Central memory CD8-positive, alpha-beta T cell (primary cell): ENCODE results near the gene OR2V2.
"Not testable (repeated sequence)": the region's sequence is repeated elsewhere in the genome, so short reads cannot be mapped to it uniquely, and the experiment has no call there.

Experiments used
- ATAC-seq: fragments of 150-1000 bp; cut with Tn5 transposase; replicated peaks from 2 replicates; pipeline ENCODE4 v1.10.0; 2022; ENCODE audit warnings: mild to moderate bottlenecking, moderate FRiP score, moderate number of reproducible peaks; ENCODE audit not compliant: poor library complexity, severe bottlenecking; ENCODE audit errors: extremely low read depth
- DNase-seq, 2 donors: peaks; one replicate each; pipeline ENCODE4 v3.0.0; 2021; ENCODE audit warnings: low spot score in 2 of 2
- H3K27ac Mint-ChIP-seq: one replicate; pipeline ENCODE4 v1.8.0; 2022; ENCODE audit warnings: low read depth, mild to moderate bottlenecking, moderate library complexity, mixed read lengths
- H3K27me3 Mint-ChIP-seq: one replicate; pipeline ENCODE4 v1.8.0; 2022; ENCODE audit warnings: mixed read lengths
- H3K36me3 Mint-ChIP-seq: one replicate; pipeline ENCODE4 v1.8.0; 2022; ENCODE audit warnings: mild to moderate bottlenecking, moderate library complexity, mixed read lengths; ENCODE audit not compliant: insufficient read depth
- H3K4me1 Mint-ChIP-seq: one replicate; pipeline ENCODE4 v1.8.0; 2022; ENCODE audit warnings: mixed read lengths
- H3K4me3 Mint-ChIP-seq: one replicate; pipeline ENCODE4 v1.8.0; 2022; ENCODE audit warnings: mild to moderate bottlenecking, moderate library complexity, mixed read lengths
- H3K9me3 Mint-ChIP-seq: one replicate; pipeline ENCODE4 v1.8.0; 2022; ENCODE audit warnings: mixed read lengths

The OR2V2 gene

DNA sequence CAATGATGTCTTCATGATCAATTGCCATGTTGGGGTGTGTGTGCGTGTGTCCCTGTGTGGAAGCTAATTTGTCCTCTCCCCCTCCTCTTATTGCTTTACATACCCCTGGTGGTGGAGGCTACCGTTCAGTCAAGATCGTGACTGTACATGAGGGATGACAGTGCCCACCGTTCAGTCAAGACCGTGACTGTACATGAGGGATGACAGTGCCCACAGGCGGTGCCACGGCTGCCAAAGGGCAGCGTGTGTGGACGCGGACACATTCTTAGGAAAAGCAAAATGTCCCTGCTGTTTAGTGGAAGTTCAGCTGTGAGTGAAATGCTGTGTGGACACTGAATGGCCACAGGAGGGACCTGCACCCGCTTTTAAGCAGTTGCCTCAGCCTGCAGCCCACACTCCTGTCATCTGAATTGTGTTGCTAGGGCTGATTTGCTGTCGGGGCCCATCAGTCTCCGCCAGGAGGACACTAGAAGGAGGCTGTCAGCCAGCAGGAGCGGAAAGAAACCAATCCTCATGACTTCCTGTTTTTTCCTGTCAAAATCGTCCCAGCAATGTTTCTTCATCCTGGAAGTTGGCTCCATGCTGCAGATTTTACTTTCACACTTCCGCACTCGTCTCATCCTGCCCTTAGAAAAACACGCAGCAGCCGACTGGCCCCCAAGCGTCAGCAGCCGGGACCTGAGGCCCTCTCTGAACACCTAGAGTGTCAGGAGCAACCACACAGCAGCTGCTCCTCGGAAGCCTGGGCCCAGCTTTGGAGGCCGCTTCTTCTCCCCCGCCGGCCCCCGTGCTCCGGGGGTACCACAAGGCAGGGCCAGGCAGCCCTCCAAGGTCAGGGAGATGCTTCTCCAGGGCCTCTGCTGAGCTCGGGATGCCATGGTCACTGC, 25.5 kb upstream of the OR2V2 start:
- no peaks in the 10 kb centered on the region for H3K4me1 Mint-ChIP-seq
- no peak overlapping the region for H3K4me3 Mint-ChIP-seq
- peaks cover 86% of the 10 kb centered on the region for H3K27me3 Mint-ChIP-seq
- no peak for ATAC-seq
- no peaks in the 10 kb centered on the region for H3K36me3 Mint-ChIP-seq
- no peak overlapping the region for H3K27ac Mint-ChIP-seq
- no peak for DNase-seq
- H3K9me3 Mint-ChIP-seq, result no peaks in the 10 kb centered on the region

DNA sequence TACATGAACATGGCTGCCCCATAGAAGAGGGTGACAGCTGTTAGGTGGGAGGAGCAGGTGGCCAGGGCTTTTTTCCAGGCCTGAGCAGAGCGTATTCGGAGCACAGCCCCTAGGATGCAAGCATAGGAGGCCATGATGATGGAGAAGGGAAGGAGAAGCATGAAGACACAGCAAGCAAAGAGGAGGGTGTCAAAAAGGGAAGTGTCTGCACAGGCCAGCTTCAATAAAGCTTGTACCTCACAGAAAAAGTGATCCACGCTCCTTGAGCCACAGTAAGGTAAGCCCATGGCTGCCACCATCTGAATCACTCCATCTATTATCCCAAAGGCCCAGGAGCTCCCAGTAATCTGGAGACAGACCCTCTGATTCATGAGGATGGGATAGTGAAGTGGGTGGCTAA, 22.9 kb upstream of the OR2V2 start:
- no peak for ATAC-seq
- Mint-ChIP-seq H3K27ac (no peak overlapping the region), H3K4me3 (no peak overlapping the region), H3K27me3 (peaks cover 83% of the 10 kb centered on the region), H3K36me3 (no peaks in the 10 kb centered on the region), H3K9me3 (no peaks in the 10 kb centered on the region), H3K4me1 (no peaks in the 10 kb centered on the region)
- DNase-seq, result no peak

DNA sequence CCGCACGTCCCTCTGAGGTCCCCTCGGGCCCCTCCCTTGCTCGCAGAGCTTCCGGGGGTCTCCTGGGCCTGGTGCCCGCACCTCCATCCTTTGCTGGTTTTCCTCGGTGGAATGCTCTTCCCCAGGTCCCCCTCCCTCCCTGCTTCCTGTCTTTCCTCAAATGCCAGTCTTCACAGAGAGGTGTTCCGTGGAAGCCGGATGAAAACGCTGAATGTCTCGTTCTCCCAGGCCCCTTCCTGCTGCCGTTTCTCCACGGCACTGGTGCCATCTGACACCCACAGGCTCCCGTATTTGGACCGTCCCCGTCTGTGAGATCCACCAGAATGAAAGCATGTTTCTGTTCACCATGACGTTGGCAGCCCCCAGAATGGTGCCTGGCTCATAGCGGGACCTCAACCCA, 20.5 kb upstream of the OR2V2 start:
- Mint-ChIP-seq H3K4me3 (no peak overlapping the region), H3K27ac (no peak overlapping the region), H3K9me3 (no peaks in the 10 kb centered on the region), H3K4me1 (no peaks in the 10 kb centered on the region), H3K27me3 (peaks cover 76% of the 10 kb centered on the region), H3K36me3 (no peaks in the 10 kb centered on the region)
- DNase-seq (no peak), ATAC-seq (no peak)

DNA sequence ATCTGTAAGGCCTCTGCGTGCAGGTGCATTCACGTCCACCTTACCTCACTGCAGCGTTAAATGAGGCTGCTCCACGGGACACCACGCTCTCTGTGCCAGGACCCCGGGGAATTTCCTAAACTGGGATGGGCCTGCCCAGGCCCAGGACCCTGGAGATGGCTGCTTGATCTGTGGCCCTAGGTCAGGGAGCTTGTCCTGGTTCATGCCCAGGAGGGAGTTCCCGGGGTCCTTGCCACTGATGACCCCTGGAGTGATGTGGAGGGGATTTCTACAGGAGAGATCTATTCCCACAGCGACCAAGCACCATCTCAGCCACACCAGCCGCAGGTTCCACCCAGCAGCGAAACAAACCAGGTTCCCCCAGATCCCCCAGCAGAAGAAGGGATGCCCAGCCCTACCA, 19.9 kb upstream of the OR2V2 start:
- no peak overlapping the region for H3K27ac Mint-ChIP-seq
- no peak for DNase-seq
- no peaks in the 10 kb centered on the region for H3K4me1 Mint-ChIP-seq
- peaks cover 76% of the 10 kb centered on the region for H3K27me3 Mint-ChIP-seq
- H3K9me3 Mint-ChIP-seq, result no peaks in the 10 kb centered on the region
- H3K4me3 Mint-ChIP-seq, result no peak overlapping the region
- ATAC-seq, result no peak
- no peaks in the 10 kb centered on the region for H3K36me3 Mint-ChIP-seq

DNA sequence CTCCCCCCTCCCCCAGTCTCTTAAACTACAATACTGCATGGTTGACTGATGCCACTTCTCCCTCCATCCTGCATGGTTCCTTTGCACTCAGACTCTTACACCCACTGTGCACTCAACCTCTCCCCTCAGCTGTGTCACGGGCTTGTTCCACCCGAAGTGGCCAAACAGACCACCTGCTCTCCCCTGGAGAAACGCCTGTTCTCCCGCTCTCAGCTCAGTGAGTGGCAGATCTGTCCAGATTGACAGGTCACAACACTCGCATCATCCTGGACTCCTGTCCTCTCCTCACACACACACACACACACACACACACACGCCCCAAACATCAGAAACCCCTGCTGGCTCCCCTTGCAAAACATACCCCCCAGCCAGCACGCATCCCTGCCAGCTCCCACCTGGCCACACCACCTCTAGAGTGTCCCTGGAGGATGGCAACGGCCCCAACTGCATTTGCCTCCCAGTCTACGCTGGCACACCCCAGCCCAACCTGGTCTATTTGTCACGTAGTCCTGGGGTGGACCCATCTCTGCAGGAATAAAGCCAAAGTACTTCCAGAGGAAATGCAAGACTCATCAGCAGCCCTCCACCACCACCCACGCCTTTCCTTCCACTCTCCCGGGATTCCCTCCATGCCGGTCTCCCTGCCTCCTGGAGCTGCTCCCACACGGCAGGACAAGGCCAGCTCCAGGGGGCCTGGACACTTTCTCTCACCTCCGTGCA, 19.3 kb upstream of the OR2V2 start:
- DNase-seq (no peak), ATAC-seq (no peak)
- H3K27me3 Mint-ChIP-seq, result peaks cover 76% of the 10 kb centered on the region
- no peak overlapping the region for H3K4me3 Mint-ChIP-seq
- H3K27ac Mint-ChIP-seq, result no peak overlapping the region
- H3K36me3 Mint-ChIP-seq, result no peaks in the 10 kb centered on the region
- H3K9me3 Mint-ChIP-seq, result no peaks in the 10 kb centered on the region
- no peaks in the 10 kb centered on the region for H3K4me1 Mint-ChIP-seq

DNA sequence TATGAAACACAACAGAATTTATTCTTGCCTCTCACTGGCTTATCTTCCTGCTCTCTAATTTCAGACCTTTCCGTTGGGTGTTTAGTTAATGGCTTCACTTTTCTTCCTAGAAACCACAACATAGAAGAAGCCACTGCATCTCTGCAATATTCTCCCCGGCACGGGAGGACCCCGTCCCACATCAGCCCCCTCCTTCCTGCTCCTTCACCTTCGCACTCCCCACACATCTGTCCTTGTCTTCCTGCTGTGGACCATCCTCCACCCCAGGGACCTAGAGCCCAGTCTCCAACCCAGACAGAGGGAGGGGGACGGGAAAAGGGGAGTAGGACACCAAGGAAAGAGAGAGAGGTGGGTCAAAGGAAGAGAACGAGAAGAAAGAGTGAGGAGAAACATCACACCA, 17.8 kb upstream of the OR2V2 start:
- Mint-ChIP-seq H3K27me3 (peaks cover 82% of the 10 kb centered on the region), H3K9me3 (no peaks in the 10 kb centered on the region), H3K4me3 (no peak overlapping the region), H3K36me3 (no peaks in the 10 kb centered on the region), H3K27ac (no peak overlapping the region), H3K4me1 (no peaks in the 10 kb centered on the region)
- DNase-seq, result no peak
- ATAC-seq, result no peak

DNA sequence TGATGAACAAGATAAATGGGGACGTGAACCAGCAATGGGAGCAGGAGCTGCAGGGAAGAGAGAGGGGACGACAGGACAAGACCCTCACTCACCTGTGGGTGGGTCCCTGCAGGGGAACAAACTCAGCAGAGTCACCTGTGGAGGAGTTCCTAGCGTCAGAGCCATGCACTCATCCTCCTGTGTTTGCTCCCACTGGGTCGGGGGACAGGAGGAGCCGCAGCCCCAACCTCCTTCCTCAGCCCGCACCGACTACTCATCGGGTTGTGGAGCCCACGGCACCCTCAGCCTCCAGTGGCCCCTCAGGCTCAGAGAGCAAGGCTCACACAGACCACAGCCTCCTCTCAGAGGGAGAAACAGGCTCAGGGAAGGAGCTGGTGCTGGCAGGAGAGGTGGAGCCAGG, 17.3 kb upstream of the OR2V2 start:
- DNase-seq, H3K27ac Mint-ChIP-seq, H3K4me3 Mint-ChIP-seq, H3K4me1 Mint-ChIP-seq, H3K9me3 Mint-ChIP-seq, ATAC-seq, H3K36me3 Mint-ChIP-seq: not testable (repeated sequence)
- peaks cover 82% of the 10 kb centered on the region for H3K27me3 Mint-ChIP-seq

DNA sequence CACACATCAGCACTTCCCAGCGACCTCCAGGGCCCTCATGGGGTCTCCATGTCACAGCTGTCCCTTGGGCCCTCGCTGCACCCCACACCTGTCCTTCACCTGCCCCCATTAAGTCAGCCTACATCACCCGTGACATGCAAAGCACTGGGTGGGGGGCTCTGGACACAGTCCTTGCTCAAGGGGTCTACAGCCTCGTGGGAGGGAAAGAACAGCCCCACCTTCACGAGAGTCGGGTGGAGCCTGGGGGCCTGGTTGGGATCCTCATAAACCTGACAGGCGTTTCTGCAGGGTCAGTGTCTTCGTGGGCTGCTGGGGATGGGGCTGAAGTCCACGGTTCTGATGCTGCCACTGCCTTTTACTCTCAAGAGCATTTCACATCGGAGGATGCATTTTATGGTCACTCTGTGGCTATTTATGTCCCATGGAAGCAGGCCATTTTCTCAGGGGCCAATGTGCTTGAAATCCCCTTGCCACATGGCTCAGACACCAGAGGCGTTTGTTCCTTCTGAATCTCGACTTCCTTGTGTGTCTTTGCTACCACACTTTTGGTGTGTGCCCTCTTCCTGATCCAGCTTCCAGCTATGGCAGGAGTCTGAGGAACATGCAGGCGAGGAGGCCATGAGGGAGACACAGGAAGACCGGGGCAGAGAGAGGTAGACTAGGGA, 16.4 kb upstream of the OR2V2 start, which contains the start of gene OR2V1:
Gene OR2V1, minus strand, starts transcription at position 338 of the 665 bp plus-strand sequence. CDS start 5,865 bp downstream, outside the sequence.
- Mint-ChIP-seq H3K4me3 (no peak within 1 kb of the TSS), H3K27ac (no peak within 1 kb of the TSS), H3K36me3 (no peaks in the 10 kb centered on the region), H3K4me1 (no peaks in the 10 kb centered on the region), H3K9me3 (no peaks in the 10 kb centered on the region), H3K27me3 (peaks cover 85% of the 10 kb centered on the region)
- no peak for DNase-seq
- no peak for ATAC-seq

DNA sequence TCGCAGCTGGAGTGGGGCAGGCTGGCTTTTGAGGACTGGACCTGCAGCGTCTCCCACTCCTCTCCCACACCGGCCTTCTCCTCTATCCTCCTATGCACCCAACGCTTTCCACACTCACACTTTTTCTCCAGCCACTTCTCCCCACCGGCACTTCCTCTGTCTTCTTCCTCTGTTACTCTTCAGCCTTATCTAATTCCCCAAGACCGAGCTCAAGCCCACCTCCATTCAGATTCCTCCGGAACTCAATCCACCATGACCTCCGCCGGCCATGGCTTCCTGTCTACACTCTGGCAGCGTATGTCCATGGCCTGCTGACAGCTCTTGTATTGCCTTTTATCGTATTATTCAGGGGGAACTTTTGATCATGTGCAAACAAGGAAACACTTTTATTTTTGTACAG, 15.9 kb upstream of the OR2V2 start:
- Mint-ChIP-seq H3K4me1 (no peaks in the 10 kb centered on the region), H3K9me3 (no peaks in the 10 kb centered on the region), H3K4me3 (no peak overlapping the region), H3K36me3 (no peaks in the 10 kb centered on the region), H3K27ac (no peak overlapping the region), H3K27me3 (peaks cover 80% of the 10 kb centered on the region)
- ATAC-seq, result no peak
- no peak for DNase-seq

DNA sequence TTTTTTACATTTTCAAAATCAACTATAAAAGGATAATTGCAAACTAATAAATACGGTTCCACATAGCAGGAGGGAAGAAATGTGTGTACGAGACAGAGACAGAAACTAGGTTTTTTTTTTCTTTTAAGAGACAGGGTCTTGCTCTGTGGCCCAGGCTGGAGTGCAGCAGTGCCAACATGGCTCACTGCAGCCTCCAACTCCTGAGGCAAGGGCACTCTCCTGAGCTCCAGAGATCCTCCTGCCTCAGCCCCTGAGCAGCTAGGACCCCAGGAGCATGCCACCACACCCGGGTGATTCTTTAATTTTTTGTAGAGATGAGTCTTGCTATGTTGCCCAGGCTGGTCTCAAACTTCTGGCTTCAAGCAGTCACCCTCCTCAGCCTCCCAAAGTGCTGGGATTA, 14.3 kb upstream of the OR2V2 start:
- Mint-ChIP-seq H3K4me3 (no peak overlapping the region), H3K27ac (no peak overlapping the region), H3K4me1 (no peaks in the 10 kb centered on the region), H3K36me3 (no peaks in the 10 kb centered on the region), H3K9me3 (no peaks in the 10 kb centered on the region), H3K27me3 (peaks cover 67% of the 10 kb centered on the region)
- ATAC-seq (no peak), DNase-seq (no peak)

DNA sequence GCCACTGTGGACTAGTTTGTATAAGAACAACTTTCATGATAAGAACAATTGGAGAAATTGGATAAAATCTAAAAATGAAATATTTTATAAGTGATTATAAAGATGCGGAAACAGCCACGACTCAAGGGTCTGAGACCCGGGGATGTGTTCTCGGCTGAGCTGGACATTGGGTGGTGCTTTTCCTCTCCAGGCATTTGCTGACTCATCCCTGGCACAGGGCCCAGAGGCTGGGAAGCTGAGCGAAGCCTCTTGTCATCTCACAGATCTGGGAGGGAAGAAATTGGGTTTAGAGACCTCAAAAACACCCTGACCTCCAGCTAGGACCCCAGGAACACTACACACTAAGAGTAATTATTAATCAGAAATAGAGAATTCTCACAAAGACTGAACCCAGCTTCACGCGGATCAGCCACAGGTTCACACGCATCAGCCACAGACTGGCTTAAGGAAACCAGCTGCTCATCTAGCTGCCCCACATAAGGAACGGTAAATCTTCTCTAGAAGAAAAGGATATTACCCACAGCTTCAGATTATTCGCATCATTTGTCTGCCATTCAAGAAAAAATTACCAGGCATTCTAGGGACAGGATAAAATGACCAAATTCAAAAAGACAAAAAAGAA, 13.7 kb upstream of the OR2V2 start:
- Mint-ChIP-seq H3K9me3 (peaks cover 4% of the 10 kb centered on the region), H3K4me1 (no peaks in the 10 kb centered on the region), H3K4me3 (no peak overlapping the region), H3K27ac (no peak overlapping the region), H3K36me3 (no peaks in the 10 kb centered on the region), H3K27me3 (peaks cover 61% of the 10 kb centered on the region)
- DNase-seq (no peak), ATAC-seq (no peak)

DNA sequence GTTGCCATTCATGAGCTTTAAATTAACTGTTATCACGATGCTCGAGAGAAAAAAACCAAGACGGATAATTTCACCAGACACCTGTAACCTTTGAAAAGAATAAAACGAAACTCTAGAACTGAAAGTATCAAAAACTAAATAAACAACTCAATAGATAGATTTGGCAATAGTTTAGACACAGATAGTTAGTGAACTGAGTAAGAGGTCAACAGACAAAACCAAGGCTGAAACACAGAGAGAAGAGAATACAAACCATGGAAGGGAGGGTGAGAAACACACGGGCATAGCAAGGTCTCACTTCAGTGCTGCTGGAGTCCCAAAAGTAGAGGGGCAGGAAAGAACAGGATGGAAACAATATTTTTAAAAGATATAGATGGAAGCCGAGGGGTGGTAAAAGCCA, 13.1 kb upstream of the OR2V2 start:
- H3K36me3 Mint-ChIP-seq, result no peaks in the 10 kb centered on the region
- peaks cover 7% of the 10 kb centered on the region for H3K9me3 Mint-ChIP-seq
- no peaks in the 10 kb centered on the region for H3K4me1 Mint-ChIP-seq
- peaks cover 56% of the 10 kb centered on the region for H3K27me3 Mint-ChIP-seq
- DNase-seq, result no peak
- no peak overlapping the region for H3K27ac Mint-ChIP-seq
- no peak overlapping the region for H3K4me3 Mint-ChIP-seq
- no peak for ATAC-seq
